ENCODE measurements around the gene PDSS1. TPM values are rescaled to one million over a fixed set of nuclear protein-coding genes. Genes with fewer than 3 reads are reported as not detected.
A peak's percentile ranks its signal among the peaks of the same experiment; 100 is the strongest.

Gene PDSS1
- total and polyA plus RNA-seq, 9 of the 15 experiments (the other 6 are each of a cell fraction or from before 2014, with no cell fraction given): 11.0 to 59.5 (median 45.3) TPM

DNA sequence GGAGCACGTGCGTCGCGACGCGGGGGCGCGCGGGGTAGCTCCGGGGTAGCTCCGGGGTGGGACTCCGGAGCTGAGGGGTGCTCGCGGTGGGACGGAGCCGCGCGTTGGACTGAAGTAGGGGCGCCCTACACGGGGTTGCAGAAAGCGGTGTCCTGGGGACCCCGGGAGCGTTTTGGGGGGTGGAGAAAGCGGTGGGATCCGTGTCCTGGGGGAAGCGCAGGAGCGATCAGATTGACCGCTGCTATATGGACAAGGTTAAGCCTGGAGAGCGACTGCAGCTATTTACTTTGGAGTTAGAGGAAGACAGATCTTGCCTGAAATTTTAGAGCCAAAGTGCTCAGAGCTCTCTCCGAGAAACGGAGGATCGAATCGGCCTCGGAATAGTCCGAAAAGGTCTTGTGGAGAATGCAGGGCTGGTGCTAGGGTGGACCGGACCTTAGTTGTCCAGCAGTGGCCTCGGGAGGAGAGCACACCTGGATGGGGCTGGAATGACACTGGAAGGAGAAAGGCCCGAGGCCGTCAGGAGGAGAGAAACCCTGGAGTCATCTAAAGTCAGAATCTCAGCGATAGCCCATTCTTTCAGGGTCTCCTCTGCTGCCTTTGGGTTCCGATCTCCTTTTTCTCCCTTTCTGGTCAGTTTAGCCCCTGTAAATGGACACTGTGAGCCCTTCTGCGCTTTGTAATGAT is 564 bp downstream of the PDSS1 start (continued):
- TF ChIP-seq, protein P1, sequence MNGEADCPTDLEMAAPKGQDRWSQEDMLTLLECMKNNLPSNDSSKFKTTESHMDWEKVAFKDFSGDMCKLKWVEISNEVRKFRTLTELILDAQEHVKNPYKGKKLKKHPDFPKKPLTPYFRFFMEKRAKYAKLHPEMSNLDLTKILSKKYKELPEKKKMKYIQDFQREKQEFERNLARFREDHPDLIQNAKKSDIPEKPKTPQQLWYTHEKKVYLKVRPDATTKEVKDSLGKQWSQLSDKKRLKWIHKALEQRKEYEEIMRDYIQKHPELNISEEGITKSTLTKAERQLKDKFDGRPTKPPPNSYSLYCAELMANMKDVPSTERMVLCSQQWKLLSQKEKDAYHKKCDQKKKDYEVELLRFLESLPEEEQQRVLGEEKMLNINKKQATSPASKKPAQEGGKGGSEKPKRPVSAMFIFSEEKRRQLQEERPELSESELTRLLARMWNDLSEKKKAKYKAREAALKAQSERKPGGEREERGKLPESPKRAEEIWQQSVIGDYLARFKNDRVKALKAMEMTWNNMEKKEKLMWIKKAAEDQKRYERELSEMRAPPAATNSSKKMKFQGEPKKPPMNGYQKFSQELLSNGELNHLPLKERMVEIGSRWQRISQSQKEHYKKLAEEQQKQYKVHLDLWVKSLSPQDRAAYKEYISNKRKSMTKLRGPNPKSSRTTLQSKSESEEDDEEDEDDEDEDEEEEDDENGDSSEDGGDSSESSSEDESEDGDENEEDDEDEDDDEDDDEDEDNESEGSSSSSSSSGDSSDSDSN (IDR thresholded peaks at IDR 0.05; ENCODE audit: borderline replicate concordance in 1 of 2, low read depth in 2 of 2, low read length in 2 of 2): 0 out of 4 replicates have a peak, but pooled peaks of 1 of the 2 experiments have one; percentile 3
- TF ChIP-seq, protein P2, sequence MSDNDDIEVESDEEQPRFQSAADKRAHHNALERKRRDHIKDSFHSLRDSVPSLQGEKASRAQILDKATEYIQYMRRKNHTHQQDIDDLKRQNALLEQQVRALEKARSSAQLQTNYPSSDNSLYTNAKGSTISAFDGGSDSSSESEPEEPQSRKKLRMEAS (CRISPR knock-in tag; IDR thresholded peaks at IDR 0.05): peak; percentile 92
- TF ChIP-seq, protein P3, sequence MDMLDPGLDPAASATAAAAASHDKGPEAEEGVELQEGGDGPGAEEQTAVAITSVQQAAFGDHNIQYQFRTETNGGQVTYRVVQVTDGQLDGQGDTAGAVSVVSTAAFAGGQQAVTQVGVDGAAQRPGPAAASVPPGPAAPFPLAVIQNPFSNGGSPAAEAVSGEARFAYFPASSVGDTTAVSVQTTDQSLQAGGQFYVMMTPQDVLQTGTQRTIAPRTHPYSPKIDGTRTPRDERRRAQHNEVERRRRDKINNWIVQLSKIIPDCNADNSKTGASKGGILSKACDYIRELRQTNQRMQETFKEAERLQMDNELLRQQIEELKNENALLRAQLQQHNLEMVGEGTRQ (CRISPR knock-in tag; IDR thresholded peaks at IDR 0.05): peak; percentile 39
- TF ChIP-seq PHB2 (IDR thresholded peaks at IDR 0.05; ENCODE audit: low read depth) (no peak), CREB1 (IDR thresholded peaks at IDR 0.05) (0 out of 2 replicates have a peak, but pooled peaks have one; percentile 33), CREB1 (CRISPR knock-in tag; IDR thresholded peaks at IDR 0.05) (no peak), TAF1 (IDR thresholded peaks at IDR 0.05; ENCODE audit: control insufficient read depth, extremely low read depth, insufficient read depth, low read length, severe bottlenecking) (no peak), HDAC2 (IDR thresholded peaks at IDR 0.05) (peak; percentile 27; the same call in 1 of the 2 replicates), MCM7 (IDR thresholded peaks at IDR 0.05) (no peak)
- TF ChIP-seq, protein P4, sequence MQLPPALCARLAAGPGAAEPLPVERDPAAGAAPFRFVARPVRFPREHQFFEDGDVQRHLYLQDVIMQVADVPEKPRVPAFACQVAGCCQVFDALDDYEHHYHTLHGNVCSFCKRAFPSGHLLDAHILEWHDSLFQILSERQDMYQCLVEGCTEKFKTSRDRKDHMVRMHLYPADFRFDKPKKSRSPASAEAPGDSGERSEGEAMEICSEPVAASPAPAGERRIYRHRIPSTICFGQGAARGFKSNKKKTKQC (CRISPR knock-in tag; IDR thresholded peaks at IDR 0.05): no peak
- TF ChIP-seq, protein P5, sequence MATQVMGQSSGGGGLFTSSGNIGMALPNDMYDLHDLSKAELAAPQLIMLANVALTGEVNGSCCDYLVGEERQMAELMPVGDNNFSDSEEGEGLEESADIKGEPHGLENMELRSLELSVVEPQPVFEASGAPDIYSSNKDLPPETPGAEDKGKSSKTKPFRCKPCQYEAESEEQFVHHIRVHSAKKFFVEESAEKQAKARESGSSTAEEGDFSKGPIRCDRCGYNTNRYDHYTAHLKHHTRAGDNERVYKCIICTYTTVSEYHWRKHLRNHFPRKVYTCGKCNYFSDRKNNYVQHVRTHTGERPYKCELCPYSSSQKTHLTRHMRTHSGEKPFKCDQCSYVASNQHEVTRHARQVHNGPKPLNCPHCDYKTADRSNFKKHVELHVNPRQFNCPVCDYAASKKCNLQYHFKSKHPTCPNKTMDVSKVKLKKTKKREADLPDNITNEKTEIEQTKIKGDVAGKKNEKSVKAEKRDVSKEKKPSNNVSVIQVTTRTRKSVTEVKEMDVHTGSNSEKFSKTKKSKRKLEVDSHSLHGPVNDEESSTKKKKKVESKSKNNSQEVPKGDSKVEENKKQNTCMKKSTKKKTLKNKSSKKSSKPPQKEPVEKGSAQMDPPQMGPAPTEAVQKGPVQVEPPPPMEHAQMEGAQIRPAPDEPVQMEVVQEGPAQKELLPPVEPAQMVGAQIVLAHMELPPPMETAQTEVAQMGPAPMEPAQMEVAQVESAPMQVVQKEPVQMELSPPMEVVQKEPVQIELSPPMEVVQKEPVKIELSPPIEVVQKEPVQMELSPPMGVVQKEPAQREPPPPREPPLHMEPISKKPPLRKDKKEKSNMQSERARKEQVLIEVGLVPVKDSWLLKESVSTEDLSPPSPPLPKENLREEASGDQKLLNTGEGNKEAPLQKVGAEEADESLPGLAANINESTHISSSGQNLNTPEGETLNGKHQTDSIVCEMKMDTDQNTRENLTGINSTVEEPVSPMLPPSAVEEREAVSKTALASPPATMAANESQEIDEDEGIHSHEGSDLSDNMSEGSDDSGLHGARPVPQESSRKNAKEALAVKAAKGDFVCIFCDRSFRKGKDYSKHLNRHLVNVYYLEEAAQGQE (IDR thresholded peaks at IDR 0.05; ENCODE audit: borderline replicate concordance): no peak
- TF ChIP-seq, protein P5 (CRISPR knock-in tag; IDR thresholded peaks at IDR 0.05; ENCODE audit: low read depth): no peak
- TF ChIP-seq, protein P6, sequence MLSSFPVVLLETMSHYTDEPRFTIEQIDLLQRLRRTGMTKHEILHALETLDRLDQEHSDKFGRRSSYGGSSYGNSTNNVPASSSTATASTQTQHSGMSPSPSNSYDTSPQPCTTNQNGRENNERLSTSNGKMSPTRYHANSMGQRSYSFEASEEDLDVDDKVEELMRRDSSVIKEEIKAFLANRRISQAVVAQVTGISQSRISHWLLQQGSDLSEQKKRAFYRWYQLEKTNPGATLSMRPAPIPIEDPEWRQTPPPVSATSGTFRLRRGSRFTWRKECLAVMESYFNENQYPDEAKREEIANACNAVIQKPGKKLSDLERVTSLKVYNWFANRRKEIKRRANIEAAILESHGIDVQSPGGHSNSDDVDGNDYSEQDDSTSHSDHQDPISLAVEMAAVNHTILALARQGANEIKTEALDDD (IDR thresholded peaks at IDR 0.05): no peak

Data from K562 (cell line).